ENCODE measurements around the gene SLC6A6. TPM values are rescaled to one million over a fixed set of nuclear protein-coding genes. Genes with fewer than 3 reads are reported as not detected.

Gene SLC6A6
- total RNA-seq, 2 donors from 2014 or later: 51.8 to 68.6 TPM

DNA sequence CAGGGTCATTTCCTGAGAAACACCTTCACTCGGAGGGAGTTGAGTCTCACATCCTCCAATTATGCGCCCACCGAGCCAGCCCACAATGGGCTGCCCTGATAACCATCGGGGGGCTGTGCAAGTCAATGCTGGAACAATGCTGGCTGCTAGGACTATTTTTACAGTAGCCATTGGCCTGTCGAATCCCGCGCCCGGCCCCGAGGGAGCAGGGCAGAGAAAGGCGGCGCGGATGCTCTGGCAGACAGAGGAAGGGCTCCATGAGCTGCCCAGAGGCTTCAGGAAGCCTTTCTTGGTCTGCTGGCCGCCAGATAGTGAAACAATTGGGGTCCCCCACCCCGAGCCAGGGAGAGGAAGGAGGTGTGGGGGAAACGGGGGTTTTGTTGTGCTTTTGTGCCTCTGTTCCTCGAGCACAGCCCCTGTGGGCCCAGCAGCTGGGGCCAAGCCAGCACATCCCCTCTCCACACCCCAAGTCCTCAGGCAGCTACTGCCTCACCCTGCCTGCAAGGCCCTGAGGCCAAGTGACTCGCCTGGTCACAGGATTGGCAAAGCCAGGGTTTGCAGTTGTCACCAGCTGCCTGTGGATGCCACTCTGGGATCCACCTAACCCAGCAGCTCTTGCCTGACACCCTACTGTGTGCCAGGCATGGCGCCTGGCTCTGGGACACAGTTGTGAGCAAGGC lies 39.0 kb downstream of the SLC6A6 start:
- Mint-ChIP-seq H3K27me3 (no peaks in the 10 kb centered on the region), H3K27ac (no peak overlapping the region), H3K36me3 (ENCODE audit: low read depth) (peaks cover 2% of the 10 kb centered on the region), H3K4me3 (no peak overlapping the region), H3K4me1 (peaks cover 27% of the 10 kb centered on the region)
- DNase-seq: no peak
- no peaks in the 10 kb centered on the region for H3K9me3 ChIP-seq (ENCODE audit: control insufficient read depth, low read length, poor library complexity, severe bottlenecking)
- ATAC-seq: no peak

DNA sequence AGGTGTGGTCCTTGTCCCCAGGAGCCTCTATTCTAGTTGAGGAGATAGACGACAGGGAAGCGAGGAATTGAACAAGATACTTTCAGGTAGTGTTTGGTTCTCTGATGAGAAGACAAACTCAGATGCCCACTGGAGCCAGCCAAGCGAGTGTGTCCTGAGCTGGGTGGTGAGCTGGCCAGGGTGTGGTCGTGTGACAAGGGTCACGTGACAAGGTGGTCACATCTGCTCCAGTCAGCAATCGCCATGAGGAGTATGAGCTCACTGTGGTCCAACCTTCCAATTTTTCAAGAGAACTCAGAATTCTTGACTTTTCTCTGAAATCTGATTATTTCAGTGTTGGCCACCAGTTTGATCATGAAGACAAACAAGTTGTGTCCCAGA lies 39.5 kb downstream of the SLC6A6 start:
- ATAC-seq: no peak
- Mint-ChIP-seq H3K4me3 (no peak overlapping the region), H3K4me1 (peaks cover 24% of the 10 kb centered on the region), H3K27me3 (no peaks in the 10 kb centered on the region), H3K27ac (peak overlapping the region; percentile 19), H3K36me3 (ENCODE audit: low read depth) (peaks cover 4% of the 10 kb centered on the region)
- H3K9me3 ChIP-seq (ENCODE audit: control insufficient read depth, low read length, poor library complexity, severe bottlenecking): no peaks in the 10 kb centered on the region
- DNase-seq: no peak

DNA sequence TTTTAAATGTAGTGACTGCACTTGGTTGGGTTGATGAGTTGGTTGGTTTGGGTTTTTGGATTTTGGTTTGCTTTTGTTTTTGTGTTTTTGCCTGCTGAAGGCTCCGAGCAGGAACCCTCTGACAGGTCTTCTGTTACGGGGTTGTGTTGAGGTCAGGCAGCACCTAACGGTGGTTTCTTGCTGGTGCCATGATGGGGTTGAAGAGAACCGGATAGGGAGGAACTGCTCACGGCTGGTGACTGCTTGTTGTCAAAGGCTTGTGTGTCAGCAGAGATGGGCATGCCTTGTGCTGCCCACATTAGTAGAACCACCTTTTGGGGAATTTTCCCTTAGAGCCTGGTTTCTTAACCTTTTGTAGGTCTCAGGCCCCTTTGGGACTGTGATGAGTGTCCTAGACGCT lies 42.0 kb downstream of the SLC6A6 start:
- no peak overlapping the region for H3K4me3 Mint-ChIP-seq
- H3K4me1 Mint-ChIP-seq: peaks cover 18% of the 10 kb centered on the region
- no peaks in the 10 kb centered on the region for H3K9me3 ChIP-seq (ENCODE audit: control insufficient read depth, low read length, poor library complexity, severe bottlenecking)
- DNase-seq: no peak
- H3K36me3 Mint-ChIP-seq (ENCODE audit: low read depth): peaks cover 8% of the 10 kb centered on the region
- H3K27me3 Mint-ChIP-seq: no peaks in the 10 kb centered on the region
- ATAC-seq: no peak
- peak overlapping the region; percentile 46 for H3K27ac Mint-ChIP-seq

DNA sequence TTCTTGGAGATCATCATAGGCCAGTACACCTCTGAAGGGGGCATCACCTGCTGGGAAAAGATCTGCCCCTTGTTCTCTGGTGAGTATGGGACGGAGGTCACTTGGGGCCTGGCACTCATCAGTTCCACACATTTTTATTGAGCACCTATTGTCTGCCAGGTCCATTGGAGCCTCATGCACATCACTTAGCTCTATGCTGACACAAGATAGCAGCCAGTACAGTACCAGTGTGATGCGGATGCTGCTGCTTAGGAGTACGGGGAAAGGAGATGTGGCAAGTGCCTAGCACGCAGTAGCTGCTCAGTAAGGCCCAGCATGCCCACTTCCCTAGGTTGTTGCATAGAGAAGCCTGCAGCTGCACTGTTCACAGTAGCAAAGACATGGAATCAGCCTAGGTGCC lies 43.4 kb downstream of the SLC6A6 start:
- no peaks in the 10 kb centered on the region for H3K27me3 Mint-ChIP-seq
- no peak overlapping the region for H3K4me3 Mint-ChIP-seq
- H3K4me1 Mint-ChIP-seq: peaks cover 9% of the 10 kb centered on the region
- H3K36me3 Mint-ChIP-seq (ENCODE audit: low read depth): peaks cover 8% of the 10 kb centered on the region
- ATAC-seq (no peak), DNase-seq (no peak)
- no peak overlapping the region for H3K27ac Mint-ChIP-seq
- H3K9me3 ChIP-seq (ENCODE audit: control insufficient read depth, low read length, poor library complexity, severe bottlenecking): no peaks in the 10 kb centered on the region

DNA sequence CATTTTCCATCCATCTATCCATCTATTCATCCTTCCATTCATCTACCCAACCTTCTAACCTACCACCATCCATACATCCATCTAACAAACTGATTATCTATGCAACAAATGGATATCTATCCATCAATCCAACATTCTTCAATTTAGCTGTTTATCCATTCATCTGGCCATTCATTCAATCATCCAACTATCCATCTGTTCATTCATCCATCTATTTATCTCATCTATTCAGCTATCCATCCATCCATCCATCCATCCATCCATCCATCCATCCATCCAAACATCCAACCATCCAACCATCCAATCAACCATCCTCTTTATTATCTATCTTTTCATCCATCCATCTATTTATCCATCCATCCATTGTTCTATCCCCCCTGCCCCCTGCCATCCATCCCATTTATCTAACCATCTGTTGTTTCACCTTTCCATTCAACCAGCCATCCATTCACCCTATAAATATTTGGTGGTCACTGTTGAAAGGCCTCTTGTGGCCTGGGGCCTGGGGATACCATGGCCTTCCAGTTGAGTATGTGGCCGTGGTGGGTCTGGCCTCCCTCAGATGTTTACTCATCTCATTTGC lies 44.7 kb downstream of the SLC6A6 start:
- Mint-ChIP-seq H3K4me1 (peaks cover 14% of the 10 kb centered on the region), H3K27me3 (no peaks in the 10 kb centered on the region), H3K4me3 (no peak overlapping the region), H3K36me3 (ENCODE audit: low read depth) (peaks cover 14% of the 10 kb centered on the region), H3K27ac (no peak overlapping the region)
- H3K9me3 ChIP-seq (ENCODE audit: control insufficient read depth, low read length, poor library complexity, severe bottlenecking): no peaks in the 10 kb centered on the region
- no peak for ATAC-seq
- DNase-seq: no peak

DNA sequence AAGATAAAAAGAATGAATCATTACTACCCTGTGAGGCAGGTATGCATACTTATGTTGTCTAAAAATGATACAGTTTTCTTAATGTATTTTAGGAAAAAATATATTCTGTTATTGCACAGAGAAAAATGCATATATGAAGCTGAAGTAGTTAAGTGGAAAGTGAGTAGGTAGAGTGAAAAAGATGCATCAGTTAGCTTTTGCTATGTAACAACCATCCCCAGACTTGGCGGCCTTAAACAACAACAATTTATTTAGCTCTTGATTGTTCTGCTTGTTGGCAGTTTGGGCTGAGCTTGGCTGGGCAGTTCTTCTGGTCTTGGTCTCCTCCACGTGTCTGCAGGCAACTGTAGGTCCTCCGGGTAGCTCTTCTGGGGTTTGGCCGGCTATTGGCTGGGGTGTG lies 45.7 kb downstream of the SLC6A6 start:
- Mint-ChIP-seq H3K36me3 (ENCODE audit: low read depth) (peaks cover 14% of the 10 kb centered on the region), H3K4me1 (peaks cover 11% of the 10 kb centered on the region), H3K27ac (peak overlapping the region; percentile 8), H3K27me3 (no peaks in the 10 kb centered on the region), H3K4me3 (no peak overlapping the region)
- ATAC-seq (no peak), DNase-seq (no peak)
- H3K9me3 ChIP-seq (ENCODE audit: control insufficient read depth, low read length, poor library complexity, severe bottlenecking): no peaks in the 10 kb centered on the region

DNA sequence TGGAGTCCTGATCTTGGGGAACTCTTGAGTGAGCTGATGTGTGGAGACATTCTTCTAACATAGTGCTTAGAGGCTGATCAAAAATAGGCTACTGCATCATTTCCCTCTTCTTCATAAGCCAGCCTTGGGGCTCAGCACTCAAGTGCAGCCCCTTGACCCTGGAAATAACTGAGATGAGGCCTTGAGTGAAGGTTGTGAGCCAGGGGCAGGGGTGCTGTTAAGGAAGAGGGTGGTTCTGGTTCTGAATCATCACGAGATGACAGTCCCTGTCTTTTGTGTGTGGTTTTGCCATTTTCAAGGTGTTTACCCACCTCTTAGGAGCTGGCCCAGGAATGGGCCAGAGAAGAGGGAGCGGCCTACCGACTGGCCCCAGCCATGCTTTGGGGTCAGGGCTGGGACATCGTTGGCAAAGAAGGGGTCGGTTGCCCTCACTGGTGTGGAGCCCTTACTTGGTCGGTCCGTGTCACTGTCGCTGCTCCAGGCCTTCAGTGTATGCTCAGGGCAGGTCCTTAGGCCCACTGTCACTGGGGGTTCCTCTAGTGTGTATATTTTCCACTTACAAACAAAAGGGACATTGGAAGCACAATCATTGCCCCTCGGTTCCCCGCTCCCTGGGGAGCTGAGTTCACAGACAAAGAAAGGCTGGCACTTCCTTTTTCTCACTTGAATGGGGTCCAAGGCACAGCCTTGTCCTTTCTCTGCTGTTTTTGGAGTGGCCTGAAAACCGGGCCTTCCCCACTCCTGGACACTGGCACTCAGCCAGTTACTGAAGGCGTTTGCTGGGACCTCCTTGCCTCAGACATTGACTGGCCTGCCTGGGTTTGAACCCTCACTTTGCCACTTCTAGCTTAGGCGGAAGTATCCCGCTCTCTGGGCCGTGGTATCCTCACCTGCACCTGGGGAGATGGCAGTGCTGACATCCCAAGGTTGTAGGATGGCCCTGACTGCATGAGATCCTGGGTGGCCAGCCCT lies 46.6 kb downstream of the SLC6A6 start:
- no peaks in the 10 kb centered on the region for H3K9me3 ChIP-seq (ENCODE audit: control insufficient read depth, low read length, poor library complexity, severe bottlenecking)
- Mint-ChIP-seq H3K36me3 (ENCODE audit: low read depth) (peaks cover 16% of the 10 kb centered on the region), H3K4me3 (no peak overlapping the region), H3K27ac (peak overlapping the region; percentile 39), H3K4me1 (peaks cover 11% of the 10 kb centered on the region), H3K27me3 (no peaks in the 10 kb centered on the region)
- ATAC-seq (no peak), DNase-seq (no peak)

DNA sequence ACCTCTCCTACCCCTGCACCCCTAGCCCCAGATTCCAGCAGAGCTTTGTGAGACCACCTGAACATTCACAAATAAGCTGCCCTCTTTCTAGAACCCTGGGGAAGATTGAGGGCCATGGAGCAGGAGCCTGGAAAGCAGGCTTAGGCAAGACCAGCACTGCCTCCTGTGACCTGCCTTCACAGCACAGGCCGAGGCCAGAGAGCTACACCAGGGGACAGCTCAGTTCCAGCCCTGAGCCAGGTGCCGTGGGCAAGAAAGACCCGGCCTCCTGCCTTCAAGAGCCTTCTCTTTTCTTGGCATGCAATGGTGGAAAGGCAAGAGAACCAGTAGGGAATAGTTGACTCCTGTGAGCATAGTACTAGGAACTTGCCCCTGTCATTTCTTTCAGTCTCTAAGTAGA lies 48.1 kb downstream of the SLC6A6 start:
- no peaks in the 10 kb centered on the region for H3K27me3 Mint-ChIP-seq
- peaks cover 16% of the 10 kb centered on the region for H3K36me3 Mint-ChIP-seq (ENCODE audit: low read depth)
- no peak for DNase-seq
- H3K4me1 Mint-ChIP-seq: peaks cover 10% of the 10 kb centered on the region
- H3K9me3 ChIP-seq (ENCODE audit: control insufficient read depth, low read length, poor library complexity, severe bottlenecking): no peaks in the 10 kb centered on the region
- no peak for ATAC-seq
- H3K27ac Mint-ChIP-seq: peak overlapping the region; percentile 66
- H3K4me3 Mint-ChIP-seq: no peak overlapping the region

DNA sequence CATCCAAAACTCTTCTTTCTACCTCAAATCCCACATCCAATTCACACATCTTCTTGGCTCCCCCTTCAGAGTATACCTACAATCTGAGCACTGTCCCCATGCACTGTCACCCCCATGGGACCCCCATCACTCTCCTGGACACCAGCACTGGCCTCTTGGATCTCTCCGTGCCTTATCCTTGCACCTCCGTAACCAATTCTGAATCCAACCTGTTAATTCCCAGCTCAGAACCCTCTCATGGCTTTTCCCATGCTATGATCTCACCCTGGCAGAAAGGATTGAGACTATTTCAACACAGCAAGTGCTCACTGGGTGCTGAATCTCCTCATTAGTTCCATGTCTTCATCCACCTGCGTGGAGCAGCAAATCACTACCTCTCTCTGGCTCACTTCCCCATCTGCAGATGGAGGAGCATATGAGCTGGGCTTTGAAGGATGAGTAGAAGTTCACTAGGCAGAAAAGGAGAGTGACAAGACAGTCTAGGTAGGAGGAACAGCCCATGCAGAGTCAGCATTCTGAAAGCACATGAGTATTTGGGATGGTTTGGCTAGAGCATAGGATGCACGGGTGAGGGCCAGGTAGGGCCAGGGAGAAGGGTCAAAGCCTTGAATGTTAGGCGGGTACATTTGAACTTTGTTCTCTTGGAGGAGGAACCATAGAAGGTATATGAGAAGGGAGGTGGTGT lies 48.7 kb downstream of the SLC6A6 start:
- Mint-ChIP-seq H3K36me3 (ENCODE audit: low read depth) (peaks cover 16% of the 10 kb centered on the region), H3K27ac (peak overlapping the region; percentile 66), H3K27me3 (no peaks in the 10 kb centered on the region), H3K4me3 (peak overlapping the region; percentile 19), H3K4me1 (peaks cover 9% of the 10 kb centered on the region)
- DNase-seq: no peak
- no peak for ATAC-seq
- H3K9me3 ChIP-seq (ENCODE audit: control insufficient read depth, low read length, poor library complexity, severe bottlenecking): no peaks in the 10 kb centered on the region

DNA sequence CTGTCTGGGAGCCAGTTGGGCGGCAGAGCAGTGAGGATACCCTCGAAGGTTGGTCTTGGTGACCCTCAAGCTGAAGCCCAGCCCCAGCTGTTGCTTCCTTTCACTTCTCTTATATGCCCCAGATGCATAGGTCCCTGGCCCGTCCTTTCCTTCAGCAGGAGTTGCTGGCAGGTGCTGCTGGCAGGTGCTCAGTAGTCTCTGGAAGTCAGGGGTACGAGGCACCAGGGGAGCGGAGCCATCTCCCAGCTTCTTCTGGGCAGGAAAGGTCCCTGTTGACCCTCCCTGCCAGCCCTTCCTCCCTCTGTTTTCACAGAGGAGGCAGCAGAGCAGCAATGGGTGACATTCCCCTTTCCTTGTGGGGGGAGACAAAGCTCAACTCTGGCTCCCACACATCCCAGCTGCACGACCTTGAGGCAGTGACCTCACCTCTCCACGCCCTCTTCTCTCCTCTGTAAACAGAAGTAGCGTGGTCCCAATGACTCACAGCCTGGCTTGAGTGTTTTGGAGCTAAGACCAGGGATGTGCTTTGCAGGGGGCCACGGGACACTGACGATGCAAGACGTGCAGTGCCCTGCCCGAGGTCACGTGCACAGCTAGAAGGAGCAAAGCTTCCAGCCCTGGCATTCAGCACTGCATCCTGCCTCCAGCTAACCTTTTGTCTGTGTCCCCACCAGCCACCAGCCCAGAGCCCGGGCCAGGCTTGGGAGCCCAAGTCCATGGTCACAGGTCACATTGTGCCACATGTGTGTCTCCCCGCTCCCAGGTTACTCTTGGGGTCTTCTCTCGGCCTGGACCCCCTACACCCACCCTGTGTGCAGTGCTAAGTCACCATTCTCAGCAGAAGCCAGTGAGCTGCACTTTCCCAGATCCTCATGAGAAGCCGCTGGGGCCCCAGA lies 49.7 kb downstream of the SLC6A6 start:
- DNase-seq (no peak), ATAC-seq (no peak)
- no peak overlapping the region for H3K27ac Mint-ChIP-seq
- H3K4me1 Mint-ChIP-seq: peaks cover 9% of the 10 kb centered on the region
- H3K4me3 Mint-ChIP-seq: no peak overlapping the region
- peaks cover 10% of the 10 kb centered on the region for H3K36me3 Mint-ChIP-seq (ENCODE audit: low read depth)
- no peaks in the 10 kb centered on the region for H3K9me3 ChIP-seq (ENCODE audit: control insufficient read depth, low read length, poor library complexity, severe bottlenecking)
- H3K27me3 Mint-ChIP-seq: no peaks in the 10 kb centered on the region

DNA sequence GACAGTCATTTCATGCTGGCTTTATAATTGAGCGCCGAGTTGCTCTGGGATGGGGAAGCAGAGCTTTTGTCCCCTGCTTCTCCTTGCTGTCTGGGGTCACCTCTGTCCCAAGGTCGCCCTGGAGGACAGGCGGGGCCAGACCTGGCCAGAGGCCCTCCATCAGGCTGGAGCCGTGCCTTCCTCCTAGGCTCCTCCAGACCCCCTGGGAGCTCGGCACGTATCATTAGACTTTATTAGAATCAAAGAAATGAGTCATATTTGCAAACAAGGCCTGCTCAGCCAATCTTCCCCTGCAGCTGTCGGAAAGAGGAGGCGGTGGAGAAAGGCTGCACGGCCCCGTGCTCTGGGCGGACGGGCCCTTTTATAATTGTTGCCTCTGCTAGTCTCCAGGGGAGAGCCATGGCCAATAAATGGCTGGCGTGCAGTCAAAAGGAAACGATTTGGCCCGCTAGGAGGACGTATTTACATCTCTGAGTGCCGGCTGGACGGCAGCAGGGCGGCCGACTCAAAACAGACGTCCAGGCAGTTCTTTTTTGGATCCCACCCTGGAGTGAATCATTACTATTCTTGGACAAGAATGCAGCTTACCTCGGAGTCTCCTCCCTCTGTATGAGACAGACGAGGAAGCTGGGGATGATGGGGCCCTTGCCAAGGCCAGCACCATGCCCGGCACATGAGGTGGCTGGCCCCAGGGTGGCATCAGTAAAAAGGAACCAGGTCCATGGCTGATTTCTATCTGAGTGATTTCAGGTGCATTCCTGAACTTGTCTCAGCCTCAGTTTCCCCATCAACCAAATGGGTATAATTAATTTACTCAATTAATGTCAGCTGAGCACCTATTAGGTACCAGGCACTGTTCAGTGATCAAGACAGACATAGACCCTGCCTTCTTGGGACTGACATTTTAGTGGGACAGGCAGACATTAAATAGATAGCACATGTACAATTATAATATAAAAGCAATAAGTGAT lies 50.6 kb downstream of the SLC6A6 start:
- no peaks in the 10 kb centered on the region for H3K9me3 ChIP-seq (ENCODE audit: control insufficient read depth, low read length, poor library complexity, severe bottlenecking)
- Mint-ChIP-seq H3K36me3 (ENCODE audit: low read depth) (peaks cover 8% of the 10 kb centered on the region), H3K4me3 (no peak overlapping the region), H3K27ac (peak overlapping the region; percentile 83), H3K27me3 (no peaks in the 10 kb centered on the region), H3K4me1 (peaks cover 11% of the 10 kb centered on the region)
- no peak for DNase-seq
- ATAC-seq: no peak
